Lower leg skin (tissue), 3 donors: ENCODE results near the gene OTULIN.

Source experiments
- POLR2A ChIP-seq, 2 donors: fragments of 450-650 bp; IDR thresholded peaks; one replicate each; pipeline ENCODE4 v1.6.1; 2016 to 2017; ENCODE audit warnings: antibody characterized with exemption in 2 of 2, mild to moderate bottlenecking in 1 of 2, moderate library complexity in 1 of 2
- TF ChIP-seq, protein P1 (sequence below), 3 donors: fragments of 450-650 bp; IDR thresholded peaks; one replicate each; pipeline ENCODE4 v1.5.1; 2016; ENCODE audit warnings: antibody characterized with exemption in 3 of 3, mild to moderate bottlenecking in 3 of 3, moderate library complexity in 2 of 3

- TF ChIP-seq, protein P1, sequence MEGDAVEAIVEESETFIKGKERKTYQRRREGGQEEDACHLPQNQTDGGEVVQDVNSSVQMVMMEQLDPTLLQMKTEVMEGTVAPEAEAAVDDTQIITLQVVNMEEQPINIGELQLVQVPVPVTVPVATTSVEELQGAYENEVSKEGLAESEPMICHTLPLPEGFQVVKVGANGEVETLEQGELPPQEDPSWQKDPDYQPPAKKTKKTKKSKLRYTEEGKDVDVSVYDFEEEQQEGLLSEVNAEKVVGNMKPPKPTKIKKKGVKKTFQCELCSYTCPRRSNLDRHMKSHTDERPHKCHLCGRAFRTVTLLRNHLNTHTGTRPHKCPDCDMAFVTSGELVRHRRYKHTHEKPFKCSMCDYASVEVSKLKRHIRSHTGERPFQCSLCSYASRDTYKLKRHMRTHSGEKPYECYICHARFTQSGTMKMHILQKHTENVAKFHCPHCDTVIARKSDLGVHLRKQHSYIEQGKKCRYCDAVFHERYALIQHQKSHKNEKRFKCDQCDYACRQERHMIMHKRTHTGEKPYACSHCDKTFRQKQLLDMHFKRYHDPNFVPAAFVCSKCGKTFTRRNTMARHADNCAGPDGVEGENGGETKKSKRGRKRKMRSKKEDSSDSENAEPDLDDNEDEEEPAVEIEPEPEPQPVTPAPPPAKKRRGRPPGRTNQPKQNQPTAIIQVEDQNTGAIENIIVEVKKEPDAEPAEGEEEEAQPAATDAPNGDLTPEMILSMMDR (IDR thresholded peaks at IDR 0.05) = no peak
- TF ChIP-seq POLR2A (IDR thresholded peaks at IDR 0.05) = no peak
Observed at GRCh38 chr5:14665949-14666348, 1.4 kb downstream of the OTULIN start.
